ENCODE results near the gene DNAJC6.
"Not testable (repeated sequence)": the region's sequence is repeated elsewhere in the genome, so short reads cannot be mapped to it uniquely, and the experiment has no call there.

The DNAJC6 gene

DNA sequence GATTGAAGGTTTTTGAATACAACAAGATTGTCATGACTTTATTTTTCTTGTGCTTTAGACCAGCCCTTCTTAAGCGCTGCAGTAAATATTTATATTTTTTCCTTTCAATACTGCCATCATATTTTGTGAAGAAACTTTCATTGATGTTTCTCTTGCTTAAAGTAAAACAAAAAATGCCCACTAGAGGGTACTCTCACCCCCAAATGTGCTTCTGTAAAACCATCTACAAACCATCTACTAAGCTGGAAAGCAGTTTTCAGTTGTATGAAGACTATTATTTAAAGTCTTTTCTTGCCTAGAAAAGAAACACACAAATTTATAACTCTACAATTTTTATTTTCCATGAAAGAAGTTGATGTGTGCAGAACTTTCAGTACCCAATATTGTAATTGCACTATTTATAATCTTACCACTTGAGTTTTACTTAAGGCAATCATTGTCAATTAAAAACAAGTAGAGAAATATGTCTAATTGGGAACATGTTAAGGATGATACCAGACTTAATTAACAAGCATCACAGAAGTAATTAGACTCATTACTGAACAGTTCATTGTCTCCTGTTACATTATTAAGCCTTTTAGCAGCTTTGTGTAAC, 121.9 kb downstream of the DNAJC6 start:
- no peak for DNase-seq (ENCODE audit: low spot score)

- no peak for DNase-seq (ENCODE audit: low spot score)
Observed at GRCh38 chr1:65432918-65433317, 123.6 kb downstream of the DNAJC6 start.

DNA sequence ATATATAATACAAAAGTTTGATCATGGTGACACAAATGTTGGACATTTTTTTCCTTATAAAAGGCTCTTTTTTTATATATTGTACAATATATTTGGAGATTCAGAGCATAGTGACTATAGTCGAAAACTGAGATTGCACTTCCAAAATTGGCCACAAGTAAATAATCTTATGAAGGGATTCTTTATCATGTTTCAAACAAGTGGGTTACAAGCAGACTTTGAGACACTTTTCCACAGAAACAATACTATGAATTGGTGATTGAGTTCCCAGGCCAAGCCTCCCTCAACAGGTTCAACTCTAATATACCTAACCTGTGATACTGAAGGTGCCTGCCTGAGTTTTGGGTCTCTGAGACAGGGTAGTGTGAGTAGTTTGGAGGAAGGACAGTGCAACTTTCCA, 124.9 kb downstream of the DNAJC6 start:
- DNase-seq (ENCODE audit: low spot score), result no peak

DNA sequence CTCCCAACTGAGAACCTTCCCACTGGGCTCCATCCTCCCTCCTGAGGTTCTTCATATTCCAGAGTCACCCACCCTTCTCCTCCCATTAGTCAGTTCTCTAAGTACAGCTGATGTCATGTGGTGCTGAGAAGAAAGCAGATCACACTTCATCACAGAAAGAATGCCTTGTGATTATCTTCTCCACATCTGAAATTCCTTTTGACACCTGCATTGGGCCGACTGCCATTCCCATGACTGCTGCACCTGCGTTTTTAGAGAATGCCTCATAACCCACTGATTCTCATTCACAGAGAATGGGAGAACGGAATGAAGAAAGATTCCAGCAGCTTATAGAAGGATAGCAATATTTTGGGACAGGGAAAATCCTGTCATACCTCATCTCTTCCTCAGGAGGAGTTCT, 125.4 kb downstream of the DNAJC6 start:
- DNase-seq (ENCODE audit: low spot score), result no peak

GRCh38 chr1:65435987-65436386, 126.6 kb downstream of the DNAJC6 start:
- DNase-seq (ENCODE audit: low spot score), result no peak

DNA sequence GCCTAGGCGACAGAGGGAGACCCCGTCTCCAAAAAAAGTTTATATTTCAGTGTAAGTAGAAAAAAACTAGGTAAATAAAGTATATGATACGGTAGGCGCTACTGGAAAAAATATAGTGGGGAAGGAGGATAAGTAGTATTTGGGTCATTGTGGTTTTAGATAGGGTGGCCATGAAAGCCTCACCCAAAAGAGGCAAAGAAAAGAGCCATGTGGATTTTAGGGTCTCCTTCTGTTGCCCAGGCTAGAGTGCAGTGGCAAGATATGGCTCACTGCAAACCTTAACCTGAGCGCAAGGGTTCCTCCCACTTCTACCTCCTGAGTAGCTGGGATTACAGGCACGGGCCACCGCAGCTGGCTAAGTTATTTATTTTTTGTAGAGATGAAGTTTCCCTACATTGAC, 128.3 kb downstream of the DNAJC6 start:
- DNase-seq (ENCODE audit: low spot score), result no peak

- DNase-seq (ENCODE audit: low spot score), result no peak
Observed at GRCh38 chr1:65440322-65440900, 131.1 kb downstream of the DNAJC6 start.

GRCh38 chr1:65440915-65441314, 131.6 kb downstream of the DNAJC6 start:
- no peak for DNase-seq (ENCODE audit: low spot score)

DNA sequence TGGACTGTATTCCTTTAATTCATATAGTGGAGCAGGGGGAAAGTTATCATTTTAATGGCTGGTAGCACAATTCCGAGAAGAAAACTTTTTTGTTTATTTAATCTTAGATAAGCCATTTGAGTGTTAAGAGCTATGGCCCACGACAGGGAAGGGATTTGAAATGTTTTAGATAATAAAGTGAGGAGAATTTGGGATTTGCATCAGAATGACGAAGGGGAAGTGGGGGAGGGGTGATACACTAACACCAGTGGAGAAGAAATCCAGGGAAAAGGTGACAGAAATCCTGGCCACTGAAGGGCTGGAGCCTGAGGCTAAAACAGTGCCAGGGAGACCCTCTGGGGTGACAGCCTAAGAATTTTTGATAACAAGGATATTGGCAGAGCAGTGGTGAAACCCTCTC, 132.1 kb downstream of the DNAJC6 start:
- no peak for DNase-seq (ENCODE audit: low spot score)

DNA sequence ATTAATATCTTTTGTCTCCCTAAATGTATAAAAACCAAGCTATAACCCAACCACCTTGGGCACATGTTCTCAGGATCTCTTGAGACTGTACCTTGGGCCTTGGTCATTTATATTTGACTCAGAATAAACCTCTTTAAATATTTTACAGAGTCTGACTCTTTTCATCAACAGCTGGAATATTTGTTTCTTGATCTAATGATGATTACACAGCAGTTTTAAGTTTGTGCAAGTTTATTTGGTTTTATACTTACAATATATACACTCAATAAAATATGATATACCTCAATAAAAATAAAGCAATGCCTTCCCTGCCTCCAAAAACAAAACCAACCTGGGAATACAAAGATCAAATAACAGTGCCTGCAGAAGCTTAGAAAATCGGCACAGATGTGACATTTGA, 133.1 kb downstream of the DNAJC6 start:
- DNase-seq (ENCODE audit: low spot score), result no peak

GRCh38 chr1:65443647-65444046, 134.3 kb downstream of the DNAJC6 start:
- DNase-seq (ENCODE audit: low spot score), result no peak

- no peak for DNase-seq (ENCODE audit: low spot score)
Observed at GRCh38 chr1:65444128-65444640, 134.8 kb downstream of the DNAJC6 start.

DNA sequence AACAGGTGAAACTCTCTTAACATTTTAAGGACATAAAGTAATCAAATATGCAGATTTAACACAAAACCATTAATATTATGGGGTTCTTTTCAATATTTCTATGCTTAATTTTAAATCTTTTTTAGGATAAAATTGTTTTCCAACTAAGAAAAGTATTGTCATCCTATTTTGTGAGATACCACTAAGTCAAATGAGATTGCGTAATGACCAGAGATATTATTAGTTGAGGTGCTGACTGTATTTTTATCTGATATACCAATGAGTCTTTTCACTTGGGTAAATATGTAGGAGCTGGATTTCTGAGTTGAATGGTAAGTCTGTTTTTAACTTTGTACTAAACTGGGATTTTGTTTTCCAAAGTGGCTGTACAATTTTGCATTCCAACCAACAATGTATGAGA, 136.5 kb downstream of the DNAJC6 start:
- DNase-seq (ENCODE audit: low spot score), result no peak

GRCh38 chr1:65449214-65449823, 140.0 kb downstream of the DNAJC6 start:
- DNase-seq (ENCODE audit: low spot score), result no peak

- not testable (repeated sequence) for DNase-seq (ENCODE audit: low spot score)
Observed at GRCh38 chr1:65455678-65456077, 146.3 kb downstream of the DNAJC6 start.

DNA sequence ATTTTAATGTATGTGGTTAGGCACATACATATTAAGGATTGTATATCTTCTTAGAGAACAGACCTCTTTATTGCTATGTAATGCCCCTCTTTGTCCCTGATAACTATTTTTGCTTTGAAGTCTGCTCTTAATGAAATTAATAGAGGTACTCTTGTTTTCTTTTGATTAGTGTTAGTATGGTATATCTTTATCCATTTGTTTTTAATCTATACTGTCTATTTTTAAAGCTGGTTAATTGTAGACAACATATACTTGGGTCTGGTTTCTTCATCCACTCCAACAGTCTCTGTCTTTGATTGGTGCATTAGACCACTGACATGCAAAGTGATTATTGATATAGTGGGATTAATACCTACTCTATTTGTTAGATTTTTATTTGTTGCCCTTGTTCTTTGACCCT, 147.1 kb downstream of the DNAJC6 start:
- DNase-seq (ENCODE audit: low spot score), result no peak

DNA sequence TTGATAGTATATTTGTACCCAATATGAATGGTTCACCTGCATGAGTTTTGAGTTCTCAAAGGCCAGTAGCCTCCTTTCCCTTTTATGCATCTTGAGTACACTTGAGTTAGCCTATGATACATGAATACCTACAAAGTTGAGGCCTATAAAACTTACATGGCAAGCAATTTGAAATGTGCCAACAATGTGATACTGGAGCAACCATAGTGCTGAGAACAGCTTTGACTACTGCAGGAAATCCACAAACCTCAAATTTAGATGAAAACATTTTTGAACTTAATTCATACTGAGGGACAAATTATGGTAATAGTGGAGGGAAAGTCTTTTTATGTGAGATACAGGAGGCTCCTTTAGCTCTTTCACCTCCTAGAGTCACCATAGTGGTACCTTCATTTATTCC, 148.5 kb downstream of the DNAJC6 start:
- no peak for DNase-seq (ENCODE audit: low spot score)

DNA sequence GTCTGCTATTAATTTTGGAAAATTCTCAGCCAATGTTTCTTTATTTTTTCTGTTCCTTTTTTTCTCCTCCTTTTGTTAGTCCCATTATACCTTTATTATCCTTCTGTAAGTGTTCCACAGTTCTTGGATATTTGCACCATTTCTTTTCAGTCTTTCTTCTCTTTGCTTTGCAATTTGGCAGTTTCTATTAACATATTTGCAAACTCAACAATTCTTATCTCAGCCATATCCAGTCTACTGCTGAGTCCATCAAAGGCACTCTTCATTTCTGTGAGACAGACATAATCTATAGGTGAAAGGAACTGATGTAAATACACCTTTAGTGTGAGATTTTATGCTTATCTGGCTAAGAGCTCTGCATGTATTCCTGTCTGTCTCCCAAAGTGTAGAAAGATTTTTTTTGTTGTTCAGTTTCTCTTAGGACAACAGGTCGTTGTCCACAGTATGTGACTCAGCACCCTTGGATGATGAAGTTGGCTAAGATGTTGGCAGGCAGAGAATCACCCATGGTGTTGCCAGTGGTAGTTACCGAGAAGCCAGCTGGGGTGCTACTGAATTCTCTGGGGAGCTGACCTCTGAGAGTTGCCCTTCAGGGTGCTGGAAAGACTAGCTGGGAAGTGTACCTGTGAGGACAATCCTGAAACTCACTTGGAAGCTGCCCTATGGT, 149.5 kb downstream of the DNAJC6 start:
- no peak for DNase-seq (ENCODE audit: low spot score)

DNA sequence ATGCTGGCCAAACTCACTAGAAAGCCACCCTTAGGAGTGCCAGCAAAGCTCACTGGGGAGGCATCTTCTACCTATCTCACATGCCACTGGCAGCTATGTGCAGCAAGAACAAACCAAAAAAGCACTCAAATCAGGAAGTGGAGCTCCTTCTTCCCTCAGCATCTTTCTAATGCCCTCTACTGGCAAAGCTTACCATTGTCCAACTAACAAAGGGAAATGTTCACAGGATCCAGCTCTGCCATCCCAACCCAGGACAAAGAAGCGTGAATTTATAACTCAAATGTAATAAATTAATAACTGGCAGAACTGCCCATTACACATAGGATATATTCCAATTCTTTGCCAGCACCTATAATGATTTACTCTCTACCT, 150.0 kb downstream of the DNAJC6 start:
- no peak for DNase-seq (ENCODE audit: low spot score)
